Right atrium auricular region (tissue), 2 donors: ENCODE results near the gene CCND2. TPM values are rescaled to one million over a fixed set of nuclear protein-coding genes. Genes with fewer than 3 reads are reported as not detected.

ENCODE experiments used
- DNase-seq: peaks from one replicate; pipeline ENCODE4 v3.0.0-alpha.2; 2019; ENCODE audit warnings: low spot score
- H3K27ac ChIP-seq, 2 donors: fragments of 200-600 bp; sonication (generic); 1 replicate in 1 of 2; 2 replicates in 1 of 2; pipeline ENCODE4 v1.5.1; 2016 to 2019
- H3K27me3 ChIP-seq, 2 donors: fragments of 200-600 bp; sonication (generic); one replicate each; pipeline versions ENCODE4 v1.5.1 to v1.6.0; 2017 to 2019
- H3K36me3 ChIP-seq: fragments of 200-600 bp; sonication (generic); one replicate; pipeline ENCODE4 v1.5.1; 2016
- H3K4me1 ChIP-seq, 2 donors: fragments of 200-600 bp; sonication (generic); one replicate each; pipeline versions ENCODE4 v1.5.1 to v1.6.0; 2017 to 2019
- H3K4me3 ChIP-seq, 2 donors: fragments of 200-600 bp; sonication (generic); 1 replicate in 1 of 2; 2 replicates in 1 of 2; pipeline ENCODE4 v1.5.1; 2017 to 2019; ENCODE audit warnings: mild to moderate bottlenecking in 1 of 2, moderate library complexity in 1 of 2
- H3K9me3 ChIP-seq, 2 donors: fragments of 200-600 bp; sonication (generic); one replicate each; pipeline ENCODE4 v1.5.1; 2019
- total RNA-seq, 2 donors: library from RNA; depleted of rRNA; stranded (reverse); fragments of >200 nt; gene quantifications; one replicate each; pipeline ENCODE4 v1.1.0, GENCODE V29; 2016
- TF ChIP-seq, protein P1 (sequence below), 2 donors: fragments of 200-600 bp; sonication (generic); IDR thresholded peaks; one replicate each; pipeline ENCODE4 v1.5.1; 2019; ENCODE audit warnings: antibody characterized with exemption in 2 of 2

The CCND2 gene
- total RNA-seq, 2 donors from 2014 or later, result 151 to 165 TPM

DNA sequence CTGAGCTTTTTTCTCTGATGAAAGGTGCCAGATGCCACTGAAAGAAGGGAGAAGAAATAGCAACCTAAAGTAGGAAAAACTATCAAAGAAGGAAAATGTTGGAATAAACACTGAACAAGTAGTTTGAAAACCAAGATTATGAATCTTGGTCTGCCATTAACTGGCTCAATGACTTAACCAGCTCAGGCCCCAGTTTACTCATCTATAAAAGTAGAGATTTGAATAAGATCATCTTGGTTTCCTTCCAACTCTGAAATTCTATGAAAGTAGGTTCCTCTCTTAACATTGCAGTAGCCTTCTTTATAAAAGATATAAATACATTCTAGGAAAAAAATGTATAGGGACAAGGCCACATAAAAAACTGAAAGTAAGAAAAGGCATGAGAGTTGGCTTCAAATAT, 16.1 kb upstream of the CCND2 start:
- H3K27me3 ChIP-seq, result no peaks in the 10 kb centered on the region
- no peak overlapping the region for H3K27ac ChIP-seq
- no peak overlapping the region for H3K4me3 ChIP-seq
- TF ChIP-seq, protein P1, sequence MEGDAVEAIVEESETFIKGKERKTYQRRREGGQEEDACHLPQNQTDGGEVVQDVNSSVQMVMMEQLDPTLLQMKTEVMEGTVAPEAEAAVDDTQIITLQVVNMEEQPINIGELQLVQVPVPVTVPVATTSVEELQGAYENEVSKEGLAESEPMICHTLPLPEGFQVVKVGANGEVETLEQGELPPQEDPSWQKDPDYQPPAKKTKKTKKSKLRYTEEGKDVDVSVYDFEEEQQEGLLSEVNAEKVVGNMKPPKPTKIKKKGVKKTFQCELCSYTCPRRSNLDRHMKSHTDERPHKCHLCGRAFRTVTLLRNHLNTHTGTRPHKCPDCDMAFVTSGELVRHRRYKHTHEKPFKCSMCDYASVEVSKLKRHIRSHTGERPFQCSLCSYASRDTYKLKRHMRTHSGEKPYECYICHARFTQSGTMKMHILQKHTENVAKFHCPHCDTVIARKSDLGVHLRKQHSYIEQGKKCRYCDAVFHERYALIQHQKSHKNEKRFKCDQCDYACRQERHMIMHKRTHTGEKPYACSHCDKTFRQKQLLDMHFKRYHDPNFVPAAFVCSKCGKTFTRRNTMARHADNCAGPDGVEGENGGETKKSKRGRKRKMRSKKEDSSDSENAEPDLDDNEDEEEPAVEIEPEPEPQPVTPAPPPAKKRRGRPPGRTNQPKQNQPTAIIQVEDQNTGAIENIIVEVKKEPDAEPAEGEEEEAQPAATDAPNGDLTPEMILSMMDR (IDR thresholded peaks at IDR 0.05), result no peak
- peaks cover 0 to 8% of the 10 kb centered on the region in 2 donors for H3K9me3 ChIP-seq
- H3K4me1 ChIP-seq, result peaks cover 0 to 8% of the 10 kb centered on the region in 2 donors
- no peak for DNase-seq
- H3K36me3 ChIP-seq, result no peaks in the 10 kb centered on the region

DNA sequence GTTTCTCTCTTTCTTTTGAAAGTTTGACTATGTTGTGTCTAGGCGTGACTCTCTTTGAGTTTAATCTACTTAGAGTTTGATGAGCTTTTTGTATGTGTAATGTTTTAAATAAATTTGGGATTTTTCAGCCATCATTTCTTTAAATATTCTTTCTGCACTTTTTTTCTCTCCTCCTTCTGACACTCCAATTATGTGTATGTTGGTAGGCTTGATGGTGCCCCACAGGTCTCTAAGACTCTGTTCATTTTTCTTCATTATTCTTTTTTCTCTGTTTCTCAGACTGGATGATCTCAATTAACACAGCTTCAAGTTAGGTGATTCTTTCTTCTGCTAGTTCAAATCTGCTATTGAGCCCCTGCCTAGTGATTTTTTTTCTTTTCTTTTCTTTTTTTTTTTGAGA, 14.5 kb upstream of the CCND2 start:
- DNase-seq, result no peak
- Histone ChIP-seq H3K9me3 (peaks cover 0 to 8% of the 10 kb centered on the region in 2 donors), H3K4me1 (no peaks in the 10 kb centered on the region), H3K36me3 (no peaks in the 10 kb centered on the region), H3K27me3 (no peaks in the 10 kb centered on the region), H3K27ac (no peak overlapping the region), H3K4me3 (no peak overlapping the region)
- TF ChIP-seq, protein P1 (IDR thresholded peaks at IDR 0.05), result no peak

DNA sequence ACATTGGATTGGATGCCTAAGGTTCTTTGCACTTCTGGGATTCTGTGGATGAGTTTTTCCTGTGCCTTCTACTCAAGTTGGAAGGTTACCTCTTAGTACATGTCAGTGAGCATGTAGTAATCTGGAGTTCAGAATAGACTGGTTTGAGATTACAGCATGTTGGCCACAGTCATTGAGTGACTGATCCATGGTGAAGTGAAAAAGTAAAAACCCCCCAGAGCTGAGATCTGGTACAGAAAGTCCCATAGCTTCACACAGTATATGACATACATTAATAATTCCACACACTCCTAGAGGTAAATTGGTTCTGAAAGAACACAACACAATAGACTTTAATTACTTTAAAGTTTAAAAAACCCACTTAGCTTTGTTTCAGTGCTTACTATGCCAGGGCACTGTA, 11.9 kb upstream of the CCND2 start:
- H3K27me3 ChIP-seq, result no peaks in the 10 kb centered on the region
- TF ChIP-seq, protein P1 (IDR thresholded peaks at IDR 0.05), result no peak
- no peak for DNase-seq

DNA sequence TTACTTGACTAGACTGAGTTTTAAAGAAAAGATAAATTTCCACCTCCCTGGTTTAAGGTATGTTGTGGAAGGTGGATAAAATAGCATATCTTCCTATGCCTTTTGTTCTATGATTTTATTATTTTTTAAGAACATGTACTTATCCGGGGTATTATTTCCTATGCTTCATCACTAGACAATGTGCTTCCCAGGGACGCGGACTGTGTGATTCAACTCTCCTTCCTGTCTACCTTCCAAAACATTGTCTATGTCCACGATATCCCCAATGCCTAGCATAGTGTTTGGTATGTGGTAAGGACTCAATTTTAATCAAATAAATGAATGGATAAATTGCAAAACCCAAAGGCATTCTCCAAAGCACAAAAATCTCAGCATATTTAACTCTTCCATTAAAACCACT, 8.3 kb upstream of the CCND2 start:
- Histone ChIP-seq H3K9me3 (no peaks in the 10 kb centered on the region), H3K36me3 (no peaks in the 10 kb centered on the region), H3K27ac (no peak overlapping the region), H3K27me3 (no peaks in the 10 kb centered on the region), H3K4me1 (peaks cover 0 to 11% of the 10 kb centered on the region in 2 donors), H3K4me3 (no peak overlapping the region)
- TF ChIP-seq, protein P1 (IDR thresholded peaks at IDR 0.05), result no peak
- no peak for DNase-seq

More for the DNA sequence above, 11.9 kb upstream of the CCND2 start:
- H3K4me1 ChIP-seq, result no peaks in the 10 kb centered on the region
- peaks cover 0 to 8% of the 10 kb centered on the region in 2 donors for H3K9me3 ChIP-seq
- no peak overlapping the region for H3K27ac ChIP-seq
- no peak overlapping the region for H3K4me3 ChIP-seq
- H3K36me3 ChIP-seq, result no peaks in the 10 kb centered on the region

DNA sequence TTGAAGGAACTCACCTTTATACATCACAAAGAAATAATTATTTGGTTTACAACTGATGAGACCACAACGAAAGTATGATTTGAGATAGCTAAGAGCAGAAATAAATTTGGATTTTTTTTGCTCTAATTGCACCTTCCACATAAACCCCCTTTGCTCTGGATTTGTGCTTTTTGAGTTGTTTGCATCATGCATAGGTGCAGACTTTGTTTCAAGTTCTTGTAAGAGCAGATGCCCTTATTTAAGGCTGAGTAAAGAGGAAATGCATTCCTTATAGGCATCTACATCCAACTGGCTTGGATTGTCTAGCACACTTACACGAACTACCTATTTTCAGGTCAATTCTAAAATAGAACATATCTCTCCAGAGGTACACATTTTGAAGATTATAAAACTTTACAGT, 6.6 kb upstream of the CCND2 start:
- no peaks in the 10 kb centered on the region for H3K9me3 ChIP-seq
- TF ChIP-seq, protein P1 (IDR thresholded peaks at IDR 0.05), result no peak
- peaks cover 0 to 24% of the 10 kb centered on the region in 2 donors for H3K4me1 ChIP-seq
- no peaks in the 10 kb centered on the region for H3K27me3 ChIP-seq
- no peak overlapping the region for H3K27ac ChIP-seq
- DNase-seq, result no peak
- H3K36me3 ChIP-seq, result no peaks in the 10 kb centered on the region
- H3K4me3 ChIP-seq, result no peak overlapping the region

DNA sequence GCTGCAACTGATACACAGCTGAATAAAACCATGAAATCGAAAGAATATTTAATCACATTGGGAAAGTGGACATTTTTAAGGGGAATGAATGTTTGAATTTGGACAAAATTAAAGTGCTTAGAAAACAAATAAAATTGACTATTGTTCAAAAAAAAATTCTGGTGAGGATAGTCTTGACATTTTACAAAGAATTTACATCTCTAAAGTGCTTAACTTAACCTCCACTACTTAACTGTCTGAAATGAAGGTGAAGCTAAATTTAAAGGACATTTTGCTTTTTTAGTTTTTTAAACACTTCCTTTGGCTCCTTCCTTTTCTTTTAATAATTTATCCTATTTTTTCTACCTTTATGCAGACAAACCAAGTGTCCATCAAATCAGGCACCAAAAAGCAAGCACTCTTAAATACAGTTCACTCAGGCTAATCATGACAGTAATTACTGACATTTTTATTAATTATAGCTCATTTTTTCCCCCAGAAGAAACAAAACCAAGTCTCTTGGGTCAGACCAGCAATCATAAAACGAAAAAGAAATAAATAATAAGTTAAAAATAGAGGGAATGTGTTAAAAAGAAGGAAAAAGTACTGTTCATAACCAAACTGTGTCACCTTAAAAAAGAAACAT, 5.7 kb upstream of the CCND2 start:
- no peaks in the 10 kb centered on the region for H3K36me3 ChIP-seq
- peaks cover 0 to 32% of the 10 kb centered on the region in 2 donors for H3K4me1 ChIP-seq
- H3K4me3 ChIP-seq, result no peak overlapping the region
- no peaks in the 10 kb centered on the region for H3K27me3 ChIP-seq
- DNase-seq, result no peak
- TF ChIP-seq, protein P1 (IDR thresholded peaks at IDR 0.05), result no peak
- no peaks in the 10 kb centered on the region for H3K9me3 ChIP-seq
- no peak overlapping the region for H3K27ac ChIP-seq
